ENCODE data around the gene IZUMO1.

The IZUMO1 gene

GRCh38 chr19:48737360-48737998 is 9.2 kb downstream of the IZUMO1 start:
- no peak for DNase-seq
- Histone ChIP-seq H3K36me3 (ENCODE audit: control insufficient read depth, insufficient read depth, low read length) (no peaks in the 10 kb centered on the region), H3K27me3 (replicated peaks; ENCODE audit: control insufficient read depth, insufficient read depth, low read length, poor library complexity, severe bottlenecking) (no peaks in the 10 kb centered on the region), H3K4me1 (ENCODE audit: control insufficient read depth, insufficient read depth, low read length, poor library complexity, severe bottlenecking) (peaks cover 18% of the 10 kb centered on the region), H3K4me3 (ENCODE audit: insufficient read depth, low read depth, low read length, poor library complexity, severe bottlenecking) (no peak overlapping the region), H3K27ac (ENCODE audit: insufficient read depth, low read length, poor library complexity, severe bottlenecking) (no peak overlapping the region), H3K9me3 (ENCODE audit: control insufficient read depth, low read length) (no peaks in the 10 kb centered on the region)

GRCh38 chr19:48735031-48735615 is 11.6 kb downstream of the IZUMO1 start:
- Histone ChIP-seq H3K27me3 (replicated peaks; ENCODE audit: control insufficient read depth, insufficient read depth, low read length, poor library complexity, severe bottlenecking) (no peaks in the 10 kb centered on the region), H3K9me3 (ENCODE audit: control insufficient read depth, low read length) (no peaks in the 10 kb centered on the region), H3K4me3 (ENCODE audit: insufficient read depth, low read depth, low read length, poor library complexity, severe bottlenecking) (no peak overlapping the region), H3K36me3 (ENCODE audit: control insufficient read depth, insufficient read depth, low read length) (no peaks in the 10 kb centered on the region), H3K4me1 (ENCODE audit: control insufficient read depth, insufficient read depth, low read length, poor library complexity, severe bottlenecking) (peaks cover 11% of the 10 kb centered on the region), H3K27ac (ENCODE audit: insufficient read depth, low read length, poor library complexity, severe bottlenecking) (no peak overlapping the region)
- no peak for DNase-seq

DNA sequence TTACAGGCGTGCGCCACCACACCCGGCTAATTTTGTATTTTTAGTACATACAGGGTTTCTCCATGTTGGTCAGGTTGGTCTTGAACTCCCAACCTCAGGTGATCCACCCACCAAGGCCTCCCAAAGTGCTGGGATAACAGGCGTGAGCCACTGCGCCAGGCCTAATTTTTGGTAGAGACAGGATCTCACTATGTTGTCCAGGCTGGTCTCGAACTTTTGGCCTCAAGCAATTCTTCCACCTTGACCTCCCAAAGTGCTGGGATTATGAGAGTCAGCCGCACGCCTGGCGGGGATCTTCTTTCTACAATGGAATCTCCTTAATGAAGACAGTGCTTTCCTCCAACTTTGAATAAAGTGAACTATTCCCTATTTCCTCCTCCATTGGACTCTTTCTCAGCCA is 12.1 kb downstream of the IZUMO1 start:
- Histone ChIP-seq H3K4me1 (ENCODE audit: control insufficient read depth, insufficient read depth, low read length, poor library complexity, severe bottlenecking) (peaks cover 6% of the 10 kb centered on the region), H3K27ac (ENCODE audit: insufficient read depth, low read length, poor library complexity, severe bottlenecking) (no peak overlapping the region), H3K9me3 (ENCODE audit: control insufficient read depth, low read length) (no peaks in the 10 kb centered on the region), H3K36me3 (ENCODE audit: control insufficient read depth, insufficient read depth, low read length) (no peaks in the 10 kb centered on the region), H3K4me3 (ENCODE audit: insufficient read depth, low read depth, low read length, poor library complexity, severe bottlenecking) (no peak overlapping the region), H3K27me3 (replicated peaks; ENCODE audit: control insufficient read depth, insufficient read depth, low read length, poor library complexity, severe bottlenecking) (no peaks in the 10 kb centered on the region)
- no peak for DNase-seq

DNA sequence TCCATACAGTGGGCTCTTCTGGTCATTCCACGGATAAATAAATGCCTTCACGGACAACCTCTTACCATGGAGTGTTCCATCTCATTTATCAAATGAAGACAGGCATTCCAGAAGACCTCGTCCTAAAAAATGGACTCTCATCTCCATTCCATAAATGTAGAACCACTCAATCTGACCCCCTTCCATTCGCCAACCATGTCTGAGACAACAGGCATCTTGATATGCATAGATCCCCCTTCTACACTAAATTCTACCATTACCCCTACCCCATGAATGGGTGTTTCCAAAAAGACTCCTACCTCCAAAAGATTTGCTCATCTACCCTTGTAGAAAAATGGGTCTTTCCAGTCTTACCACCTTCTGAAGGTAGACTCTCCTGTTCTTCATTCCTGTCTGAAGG is 15.3 kb downstream of the IZUMO1 start:
- Histone ChIP-seq H3K36me3 (ENCODE audit: control insufficient read depth, insufficient read depth, low read length) (no peaks in the 10 kb centered on the region), H3K27ac (ENCODE audit: insufficient read depth, low read length, poor library complexity, severe bottlenecking) (no peak overlapping the region), H3K4me3 (ENCODE audit: insufficient read depth, low read depth, low read length, poor library complexity, severe bottlenecking) (no peak overlapping the region), H3K4me1 (ENCODE audit: control insufficient read depth, insufficient read depth, low read length, poor library complexity, severe bottlenecking) (no peaks in the 10 kb centered on the region), H3K27me3 (replicated peaks; ENCODE audit: control insufficient read depth, insufficient read depth, low read length, poor library complexity, severe bottlenecking) (no peaks in the 10 kb centered on the region), H3K9me3 (ENCODE audit: control insufficient read depth, low read length) (no peaks in the 10 kb centered on the region)
- DNase-seq: no peak

DNA sequence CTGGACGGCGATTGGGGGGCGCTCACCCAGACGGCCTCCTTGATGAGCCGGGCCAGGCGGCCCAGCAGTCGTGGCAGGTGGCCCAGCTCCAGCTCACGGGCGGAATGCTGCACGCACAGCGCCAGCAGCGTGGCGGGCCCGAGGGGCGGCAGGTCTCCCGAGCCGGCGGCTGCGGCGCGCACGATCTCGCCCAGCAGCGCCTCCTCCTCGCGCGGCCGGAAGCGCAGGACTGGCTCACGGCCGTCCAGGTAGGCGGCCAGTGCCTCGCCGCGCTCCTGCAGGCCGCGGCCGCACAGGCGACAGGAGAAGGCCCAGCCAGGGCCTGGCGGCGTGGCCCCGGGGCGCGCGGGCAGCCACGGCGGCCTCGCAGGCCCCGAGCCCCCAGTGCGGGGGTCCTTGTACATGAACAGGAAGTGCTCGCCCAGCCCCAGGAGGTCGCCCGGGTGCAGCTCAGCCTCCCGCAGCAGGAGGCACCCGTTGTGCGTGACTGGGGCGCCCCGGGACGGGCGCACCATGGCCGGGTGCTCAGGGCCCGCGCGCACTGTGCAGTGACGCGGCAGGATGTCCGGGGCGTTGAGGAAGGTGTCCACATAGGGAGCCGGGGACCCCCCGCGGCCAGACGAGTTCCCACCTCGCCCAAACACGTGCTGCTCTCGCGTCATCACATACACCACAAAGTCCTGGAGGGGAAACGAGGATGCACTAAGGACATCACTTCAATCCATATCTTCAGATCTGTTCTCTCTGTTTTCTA is 17.6 kb downstream of the IZUMO1 start:
- no peaks in the 10 kb centered on the region for H3K27me3 ChIP-seq (replicated peaks; ENCODE audit: control insufficient read depth, insufficient read depth, low read length, poor library complexity, severe bottlenecking)
- H3K4me1 ChIP-seq (ENCODE audit: control insufficient read depth, insufficient read depth, low read length, poor library complexity, severe bottlenecking): peaks cover 6% of the 10 kb centered on the region
- H3K36me3 ChIP-seq (ENCODE audit: control insufficient read depth, insufficient read depth, low read length): no peaks in the 10 kb centered on the region
- no peaks in the 10 kb centered on the region for H3K9me3 ChIP-seq (ENCODE audit: control insufficient read depth, low read length)
- no peak overlapping the region for H3K4me3 ChIP-seq (ENCODE audit: insufficient read depth, low read depth, low read length, poor library complexity, severe bottlenecking)
- DNase-seq: no peak
- H3K27ac ChIP-seq (ENCODE audit: insufficient read depth, low read length, poor library complexity, severe bottlenecking): no peak overlapping the region

DNA sequence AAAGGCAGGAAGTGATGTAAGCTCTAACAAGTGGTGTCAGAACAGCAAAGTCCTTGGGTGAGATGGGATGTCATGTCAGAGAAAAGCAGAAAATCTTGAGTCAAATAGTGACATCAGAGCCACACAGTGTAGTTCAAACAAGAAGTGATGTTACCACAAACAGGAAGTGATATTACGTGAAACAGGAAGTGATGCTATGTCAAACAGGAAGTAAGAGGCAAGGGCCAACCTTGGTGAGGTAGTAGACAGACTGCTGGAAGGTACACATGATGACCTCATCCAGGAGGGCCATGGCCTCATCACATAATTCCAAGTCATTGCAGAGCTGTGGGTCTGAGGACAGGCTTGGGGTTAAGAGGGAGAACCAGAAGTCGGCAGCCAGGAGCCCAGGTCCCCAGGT is 20.2 kb downstream of the IZUMO1 start:
- H3K27ac ChIP-seq (ENCODE audit: insufficient read depth, low read length, poor library complexity, severe bottlenecking): no peak overlapping the region
- no peak for DNase-seq

DNA sequence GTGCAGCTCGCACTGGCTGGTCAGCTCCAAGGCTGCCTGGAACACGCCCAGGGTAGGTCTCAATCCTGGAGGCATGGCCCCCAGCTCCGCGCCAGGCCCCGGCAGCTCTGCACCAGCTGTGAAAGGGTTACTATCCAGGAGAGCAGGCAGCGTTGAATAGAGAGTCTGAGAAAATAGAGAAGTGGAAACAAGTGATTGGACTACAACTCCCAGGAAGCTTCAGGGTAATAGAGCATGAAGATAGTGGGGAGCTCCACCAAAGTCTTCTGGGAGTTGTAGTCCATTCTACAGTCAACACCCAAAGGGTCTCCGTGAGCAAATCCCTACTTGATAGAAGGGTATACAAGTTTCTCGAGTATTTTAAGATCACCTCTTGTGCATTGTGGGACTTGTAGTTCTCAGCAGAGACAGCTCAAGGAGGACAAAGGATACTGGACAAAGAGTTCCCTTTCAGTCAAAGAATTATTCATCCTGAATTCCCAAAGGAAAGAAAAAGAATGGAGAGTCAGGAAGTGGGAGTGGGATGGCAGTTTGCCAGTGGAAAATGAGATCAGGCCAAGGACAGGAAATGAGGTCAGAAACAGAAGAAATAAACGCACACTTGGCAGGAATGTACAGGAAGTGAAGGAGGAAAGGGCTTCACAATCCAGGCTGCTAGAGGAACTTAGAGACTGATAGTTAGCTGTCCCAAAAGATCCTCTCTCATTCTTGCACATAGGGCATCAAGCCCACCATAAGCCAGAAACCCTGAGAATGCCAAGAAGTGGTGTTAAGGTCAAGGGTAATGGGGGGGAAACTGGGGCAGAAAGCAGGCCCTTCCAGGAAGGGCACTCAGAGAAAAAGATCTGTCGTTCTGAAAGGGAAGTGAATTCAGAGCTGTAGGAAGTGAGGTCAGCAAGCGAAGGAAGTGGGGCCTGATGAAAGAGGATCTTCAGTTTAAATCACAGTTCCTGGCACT is 21.6 kb downstream of the IZUMO1 start:
- peak overlapping the region; percentile 34 for H3K27ac ChIP-seq (ENCODE audit: insufficient read depth, low read length, poor library complexity, severe bottlenecking)
- H3K36me3 ChIP-seq (ENCODE audit: control insufficient read depth, insufficient read depth, low read length): no peaks in the 10 kb centered on the region
- no peak for DNase-seq
- no peak overlapping the region for H3K4me3 ChIP-seq (ENCODE audit: insufficient read depth, low read depth, low read length, poor library complexity, severe bottlenecking)
- no peaks in the 10 kb centered on the region for H3K9me3 ChIP-seq (ENCODE audit: control insufficient read depth, low read length)
- H3K27me3 ChIP-seq (replicated peaks; ENCODE audit: control insufficient read depth, insufficient read depth, low read length, poor library complexity, severe bottlenecking): no peaks in the 10 kb centered on the region
- peaks cover 10% of the 10 kb centered on the region for H3K4me1 ChIP-seq (ENCODE audit: control insufficient read depth, insufficient read depth, low read length, poor library complexity, severe bottlenecking)

More for the DNA sequence above, 20.2 kb downstream of the IZUMO1 start:
- Histone ChIP-seq H3K4me3 (ENCODE audit: insufficient read depth, low read depth, low read length, poor library complexity, severe bottlenecking) (no peak overlapping the region), H3K4me1 (ENCODE audit: control insufficient read depth, insufficient read depth, low read length, poor library complexity, severe bottlenecking) (peaks cover 6% of the 10 kb centered on the region), H3K9me3 (ENCODE audit: control insufficient read depth, low read length) (no peaks in the 10 kb centered on the region), H3K36me3 (ENCODE audit: control insufficient read depth, insufficient read depth, low read length) (no peaks in the 10 kb centered on the region), H3K27me3 (replicated peaks; ENCODE audit: control insufficient read depth, insufficient read depth, low read length, poor library complexity, severe bottlenecking) (no peaks in the 10 kb centered on the region)

DNA sequence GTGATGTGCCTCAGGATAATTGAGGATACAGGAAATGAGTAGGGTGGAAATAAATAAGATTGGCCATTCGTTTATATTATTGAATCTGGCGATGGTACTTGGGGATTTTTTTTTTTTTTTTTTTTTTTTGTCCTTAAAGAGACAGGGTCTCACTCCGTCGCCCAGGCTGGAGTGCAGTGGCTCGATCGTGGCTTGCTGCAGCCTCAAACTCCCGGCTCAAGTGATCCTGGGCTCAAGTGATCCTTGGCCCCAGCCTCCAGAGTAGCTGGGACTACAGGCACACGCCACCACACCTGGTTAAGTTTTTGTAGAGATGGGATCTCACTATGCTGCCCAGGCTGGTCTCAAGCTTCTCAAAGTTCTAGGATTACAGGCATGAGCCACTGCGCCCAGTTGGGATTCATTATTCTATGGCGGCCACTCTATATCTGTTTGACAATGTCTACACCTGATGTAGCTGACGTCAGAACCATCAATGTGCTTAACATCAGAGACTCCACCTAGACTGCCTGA is 24.5 kb downstream of the IZUMO1 start:
- no peaks in the 10 kb centered on the region for H3K27me3 ChIP-seq (replicated peaks; ENCODE audit: control insufficient read depth, insufficient read depth, low read length, poor library complexity, severe bottlenecking)
- H3K4me1 ChIP-seq (ENCODE audit: control insufficient read depth, insufficient read depth, low read length, poor library complexity, severe bottlenecking): peaks cover 10% of the 10 kb centered on the region
- H3K27ac ChIP-seq (ENCODE audit: insufficient read depth, low read length, poor library complexity, severe bottlenecking): no peak overlapping the region
- no peak for DNase-seq
- no peak overlapping the region for H3K4me3 ChIP-seq (ENCODE audit: insufficient read depth, low read depth, low read length, poor library complexity, severe bottlenecking)
- H3K36me3 ChIP-seq (ENCODE audit: control insufficient read depth, insufficient read depth, low read length): no peaks in the 10 kb centered on the region
- no peaks in the 10 kb centered on the region for H3K9me3 ChIP-seq (ENCODE audit: control insufficient read depth, low read length)

- peak; percentile 77 to 86 (median 86) for DNase-seq
- Histone ChIP-seq H3K9me3 (ENCODE audit: control insufficient read depth, low read length) (no peaks in the 10 kb centered on the region), H3K27me3 (replicated peaks; ENCODE audit: control insufficient read depth, insufficient read depth, low read length, poor library complexity, severe bottlenecking) (no peaks in the 10 kb centered on the region), H3K4me3 (ENCODE audit: insufficient read depth, low read depth, low read length, poor library complexity, severe bottlenecking) (peak overlapping the region; percentile 71), H3K36me3 (ENCODE audit: control insufficient read depth, insufficient read depth, low read length) (no peaks in the 10 kb centered on the region), H3K27ac (ENCODE audit: insufficient read depth, low read length, poor library complexity, severe bottlenecking) (peak overlapping the region; percentile 77), H3K4me1 (ENCODE audit: control insufficient read depth, insufficient read depth, low read length, poor library complexity, severe bottlenecking) (peaks cover 10% of the 10 kb centered on the region)
Observed at GRCh38 chr19:48720613-48721296, 26.0 kb downstream of the IZUMO1 start.
